Colonic mucosa (tissue), 4 donors: Measurements from ENCODE around the gene PODN. TPM values are rescaled to one million over a fixed set of nuclear protein-coding genes. Genes with fewer than 3 reads are reported as not detected.

Source experiments
- DNase-seq: peaks from one replicate; pipeline ENCODE4 v3.0.0-alpha.2; 2020
- H3K27ac ChIP-seq: fragments of 200-600 bp; one replicate; pipeline ENCODE4 v1.8.0; 2021
- H3K27me3 ChIP-seq: fragments of 200-600 bp; one replicate; pipeline ENCODE4 v1.8.0; 2021
- H3K36me3 ChIP-seq: fragments of 200-600 bp; one replicate; pipeline ENCODE4 v1.8.0; 2021
- H3K4me1 ChIP-seq: fragments of 200-600 bp; one replicate; pipeline ENCODE4 v1.8.0; 2021; ENCODE audit warnings: mild to moderate bottlenecking
- H3K4me3 ChIP-seq: fragments of 200-600 bp; one replicate; pipeline ENCODE4 v1.8.0; 2021
- H3K9ac ChIP-seq, 2 donors: one replicate each; pipeline ENCODE4 v1.7.0; 2013; ENCODE audit warnings: control low read depth in 2 of 2, low read depth in 2 of 2, low read length in 2 of 2
- H3K9me3 ChIP-seq: fragments of 200-600 bp; one replicate; pipeline ENCODE4 v1.8.0; 2021
- CTCF ChIP-seq: fragments of 200-600 bp; IDR thresholded peaks from one replicate; pipeline ENCODE4 v1.8.0; 2022; ENCODE audit warnings: antibody characterized with exemption, mild to moderate bottlenecking
- intact Hi-C: fragments of 100-400 bp; cut with DNase I; formaldehyde crosslinking; loops from one replicate; pipeline ENCODE4 v1.14.1; 2022
- total RNA-seq, 2 donors: library from RNA; stranded (reverse); fragmentation: NEBNext Ultra II Directional in 1 of 2; extraction: Animal tissue kit (Norgen Biotek cat#: 25700) in 1 of 2; gene quantifications; one replicate each; pipeline ENCODE4 v1.2.1, GENCODE V29; 2021
- donor health status: healthy.
- donor health status: DM: no; HTN: no; CAD: no.
- donor health status: DM: no; HTN: no; CAD: no.

PODN gene
- total RNA-seq, 2 donors from 2014 or later = 3.2 to 9.1 TPM

- Histone ChIP-seq H3K4me3 (no peak overlapping the region), H3K36me3 (no peaks in the 10 kb centered on the region), H3K27ac (no peak overlapping the region), H3K9me3 (no peaks in the 10 kb centered on the region), H3K27me3 (no peaks in the 10 kb centered on the region), H3K9ac (no peak overlapping the region), H3K4me1 (no peaks in the 10 kb centered on the region)
- intact Hi-C loops = no loop called here
- no peak for DNase-seq
- TF ChIP-seq CTCF = no peak
These were observed 45.1 kb downstream of the PODN start for GRCh38 chr1:53107090-53107489.

GRCh38 chr1:53107570-53108322 lies 45.7 kb downstream of the PODN start:
- Histone ChIP-seq H3K9ac (no peak overlapping the region), H3K4me1 (no peaks in the 10 kb centered on the region), H3K27ac (no peak overlapping the region), H3K9me3 (no peaks in the 10 kb centered on the region), H3K27me3 (no peaks in the 10 kb centered on the region), H3K4me3 (no peak overlapping the region), H3K36me3 (no peaks in the 10 kb centered on the region)
- intact Hi-C loops = no loop called here
- TF ChIP-seq CTCF = no peak
- DNase-seq = no peak

DNA sequence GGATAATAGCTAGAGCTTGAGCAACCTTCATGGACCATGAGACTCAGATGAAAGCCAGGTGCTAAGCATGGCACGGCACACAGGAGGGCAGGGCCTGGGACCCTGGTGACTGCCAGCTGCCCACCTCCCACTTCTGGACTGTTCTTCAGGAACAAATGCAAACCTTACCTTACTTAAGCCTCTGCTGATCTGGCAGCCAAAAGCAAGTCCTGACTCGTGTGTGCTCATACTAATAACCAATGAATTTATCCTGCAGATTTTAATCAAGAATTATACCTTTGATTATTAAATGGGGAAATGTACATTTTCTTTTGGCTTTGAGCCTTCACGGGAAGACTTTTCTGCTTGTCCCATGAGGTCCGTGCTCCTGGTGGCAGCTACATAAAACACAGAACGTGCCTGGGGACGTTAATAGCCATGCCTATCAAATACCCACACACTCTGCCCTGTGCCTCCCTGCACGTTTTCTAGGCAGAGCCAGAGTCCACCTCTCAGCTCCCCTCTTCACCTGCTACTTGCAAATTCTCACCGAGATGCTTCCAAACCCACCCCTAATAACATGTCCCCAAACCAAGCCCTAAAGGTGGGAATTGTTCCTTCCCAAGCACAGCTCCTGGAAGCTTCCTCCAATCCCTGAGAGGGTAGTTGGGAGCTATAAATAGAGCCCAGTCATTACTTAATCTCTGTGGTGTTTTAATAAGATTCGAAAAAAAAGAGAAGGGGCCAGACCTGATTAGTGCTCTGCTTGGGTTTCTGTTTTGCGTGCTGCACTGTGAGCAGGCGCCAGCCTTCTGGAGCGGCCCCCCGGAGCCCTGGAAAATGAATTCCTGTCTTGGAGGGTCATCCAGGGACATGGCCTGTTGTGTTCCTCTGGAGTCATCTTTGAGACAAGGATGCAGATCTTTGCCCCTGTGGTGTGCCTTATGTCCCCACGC lies 46.9 kb downstream of the PODN start:
- H3K36me3 ChIP-seq = no peaks in the 10 kb centered on the region
- H3K9ac ChIP-seq = no peak overlapping the region
- intact Hi-C loops = no loop called here
- no peak overlapping the region for H3K4me3 ChIP-seq
- H3K9me3 ChIP-seq = no peaks in the 10 kb centered on the region
- no peaks in the 10 kb centered on the region for H3K4me1 ChIP-seq
- no peak for TF ChIP-seq CTCF
- no peak for DNase-seq
- no peaks in the 10 kb centered on the region for H3K27me3 ChIP-seq
- no peak overlapping the region for H3K27ac ChIP-seq

GRCh38 chr1:53110370-53111072 lies 48.5 kb downstream of the PODN start:
- Histone ChIP-seq H3K36me3 (no peaks in the 10 kb centered on the region), H3K4me3 (no peak overlapping the region), H3K27ac (no peak overlapping the region), H3K9ac (no peak overlapping the region), H3K9me3 (no peaks in the 10 kb centered on the region), H3K4me1 (no peaks in the 10 kb centered on the region), H3K27me3 (no peaks in the 10 kb centered on the region)
- intact Hi-C loops = no loop called here
- no peak for TF ChIP-seq CTCF
- no peak for DNase-seq

DNA sequence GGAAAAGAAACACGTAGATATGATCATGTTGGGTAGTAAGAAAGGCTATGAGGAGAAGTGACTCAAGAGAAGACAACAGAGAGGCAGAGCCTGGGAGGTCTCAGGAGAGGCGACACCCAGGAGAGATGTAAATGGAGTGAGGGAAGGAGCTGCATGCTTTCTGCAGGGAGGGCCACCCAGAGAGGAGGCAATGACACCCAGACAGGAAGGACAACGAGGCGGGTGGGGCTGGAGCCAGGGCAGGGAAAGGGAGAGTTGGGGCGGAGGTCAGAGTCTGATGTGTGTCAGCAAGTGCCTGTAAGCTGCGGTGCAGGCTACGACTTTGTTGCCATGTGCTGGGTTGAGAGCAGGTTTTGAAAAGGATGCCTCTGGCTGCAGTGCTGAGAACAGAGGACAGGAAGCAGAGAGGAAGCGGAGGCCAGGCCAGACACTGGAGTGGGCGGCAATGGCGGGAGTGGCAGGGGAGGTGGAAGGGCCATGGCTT lies 49.1 kb downstream of the PODN start:
- no peaks in the 10 kb centered on the region for H3K27me3 ChIP-seq
- TF ChIP-seq CTCF = no peak
- no peaks in the 10 kb centered on the region for H3K9me3 ChIP-seq
- intact Hi-C loops = no loop called here
- no peaks in the 10 kb centered on the region for H3K36me3 ChIP-seq
- DNase-seq = peak; percentile 81
- no peak overlapping the region for H3K4me3 ChIP-seq
- H3K27ac ChIP-seq = no peak overlapping the region
- no peak overlapping the region for H3K9ac ChIP-seq
- H3K4me1 ChIP-seq = no peaks in the 10 kb centered on the region
